Right lobe of liver (tissue), 6 donors: ENCODE results near the gene CNPY4. TPM values are rescaled to one million over a fixed set of nuclear protein-coding genes. Genes with fewer than 3 reads are reported as not detected.

Experiments
- ATAC-seq, 4 donors: fragments of 200-7000 bp; cut with Tn5 transposase; one replicate each; pipeline ENCODE4 v1.9.1; 2020; ENCODE audit warnings: mild to moderate bottlenecking in 4 of 4, moderate library complexity in 4 of 4
- DNase-seq, 3 donors: peaks; one replicate each; pipeline ENCODE4 v3.0.0-alpha.2; 2020
- H3K27ac ChIP-seq, 3 donors: fragments of 200-600 bp; one replicate each; pipeline ENCODE4 v1.8.0; 2022
- H3K27me3 ChIP-seq, 2 donors: fragments of 200-600 bp; one replicate each; pipeline ENCODE4 v1.8.0; 2022
- H3K36me3 ChIP-seq, 4 donors: fragments of 200-600 bp; sonication (generic) in 1 of 4; one replicate each; pipeline versions ENCODE4 v1.5.1 to v1.8.0; 2017 to 2022; ENCODE audit warnings: control low read depth in 1 of 4
- H3K4me1 ChIP-seq, 4 donors: fragments of 200-600 bp; sonication (generic) in 1 of 4; one replicate each; pipeline versions ENCODE4 v1.5.1 to v1.8.0; 2017 to 2022; ENCODE audit warnings: control low read depth in 1 of 4
- H3K4me3 ChIP-seq, 3 donors: fragments of 200-600 bp; one replicate each; pipeline ENCODE4 v1.8.0; 2022
- H3K9me3 ChIP-seq, 4 donors: fragments of 200-600 bp; sonication (generic) in 1 of 4; one replicate each; pipeline versions ENCODE4 v1.5.1 to v1.8.0; 2017 to 2022; ENCODE audit warnings: control low read depth in 1 of 4
- CTCF ChIP-seq, 4 donors: fragments of 200-600 bp in 3 of 4; fragments of 450-650 bp in 1 of 4; IDR thresholded peaks; one replicate each; pipeline versions ENCODE4 v1.5.1 to v1.8.0; 2016 to 2022; ENCODE audit warnings: antibody characterized with exemption in 4 of 4, mild to moderate bottlenecking in 2 of 4
- POLR2A ChIP-seq: fragments of 450-650 bp; IDR thresholded peaks from one replicate; pipeline ENCODE4 v1.6.1; 2017; ENCODE audit warnings: antibody characterized with exemption, mild to moderate bottlenecking
- WGBS: methylation state at CpG from one replicate; pipeline ENCODE4 v1.1.6; 2018; ENCODE audit warnings: low coverage, low lambda C conversion rate; ENCODE audit not compliant: insufficient coverage; ENCODE audit errors: missing lambda C conversion rate; 5-methylcytosine and 5-hydroxymethylcytosine counted together
- intact Hi-C, 2 donors: fragments of 100-400 bp; cut with DNase I; formaldehyde crosslinking; loops; one replicate each; pipeline versions ENCODE4 v1.11.2 to v1.14.1; 2022
- total RNA-seq, 6 experiments: library from RNA; depleted of rRNA in 2 of 6; stranded (reverse); fragments of >200 nt in 2 of 6; fragmentation: NEBNext Ultra II Directional in 3 of 6; extraction: Animal tissue kit (Norgen Biotek cat#: 25700) in 3 of 6; gene quantifications; one replicate each; pipeline versions ENCODE4 v1.1.0 to v1.2.4, GENCODE V29; 2016 to 2023
- donor health status: DM: no; HTN: yes; CAD: no.
- donor health status: DM: no; HTN: no; CAD: no.
- donor health status: DM: no; HTN: no; CAD: no.
- donor health status: DM: no; HTN: yes; CAD: no.
- donor health status: DM: no; HTN: yes; CAD: no.

CNPY4 gene
- total RNA-seq, 6 experiments from 2014 or later, result 2.9 to 4.9 (median 3.9) TPM

- H3K4me1 ChIP-seq, result peaks cover 0 to 26% (median 0%) of the 10 kb centered on the region in 4 donors
- TF ChIP-seq CTCF (IDR thresholded peaks at IDR 0.05) (no peak), POLR2A (no peak)
- no peaks in the 10 kb centered on the region for H3K27me3 ChIP-seq
- no peak for DNase-seq
- no peaks in the 10 kb centered on the region for H3K36me3 ChIP-seq
- H3K27ac ChIP-seq, result no peak overlapping the region
- peak overlapping the region in 1 of 3 donors; percentile 27 for H3K4me3 ChIP-seq
- H3K9me3 ChIP-seq, result no peaks in the 10 kb centered on the region
- 45% methylated on average over 7 of the region's 7 CpGs for WGBS
- no peak for ATAC-seq
- intact Hi-C loops, result loop anchor here (10.0 kb wide), 1 partner anchor 93 kb away; no protein-coding TSS in a partner anchor
Measured at GRCh38 chr7:100132126-100132525, 12.7 kb downstream of the CNPY4 start.

- no peak overlapping the region for H3K4me3 ChIP-seq
- intact Hi-C loops, result loop anchor here (10.0 kb wide), 1 partner anchor 92 kb away; no protein-coding TSS in a partner anchor
- H3K27ac ChIP-seq, result no peak overlapping the region
- no peaks in the 10 kb centered on the region for H3K27me3 ChIP-seq
- H3K9me3 ChIP-seq, result no peaks in the 10 kb centered on the region
- H3K4me1 ChIP-seq, result peaks cover 0 to 26% (median 0%) of the 10 kb centered on the region in 4 donors
- peak in 2 of 3 donors; percentile 67 to 68 for DNase-seq
- peak; percentile 77 to 83 (median 78) for ATAC-seq
- H3K36me3 ChIP-seq, result no peaks in the 10 kb centered on the region
- peak; percentile 84 to 85 (median 84) for TF ChIP-seq CTCF (IDR thresholded peaks at IDR 0.05)
- TF ChIP-seq POLR2A, result no peak
- WGBS, result 21% methylated on average over 3 of the region's 3 CpGs
Measured at GRCh38 chr7:100132697-100133151, 13.3 kb downstream of the CNPY4 start.

- Histone ChIP-seq H3K4me3 (no peak overlapping the region), H3K27me3 (no peaks in the 10 kb centered on the region), H3K27ac (no peak overlapping the region), H3K4me1 (peaks cover 0 to 17% (median 0%) of the 10 kb centered on the region in 4 donors), H3K9me3 (no peaks in the 10 kb centered on the region), H3K36me3 (no peaks in the 10 kb centered on the region)
- ATAC-seq, result no peak
- DNase-seq, result no peak
- TF ChIP-seq CTCF (IDR thresholded peaks at IDR 0.05) (no peak), POLR2A (no peak)
- 77% methylated on average over 13 of the region's 13 CpGs for WGBS
- intact Hi-C loops, result loop anchor here (10.0 kb wide), 1 partner anchor 87 kb away; no protein-coding TSS in a partner anchor
Measured at GRCh38 chr7:100137851-100138760, 18.7 kb downstream of the CNPY4 start.

GRCh38 chr7:100141555-100141949, 22.1 kb downstream of the CNPY4 start:
- intact Hi-C loops, result no loop called here
- Histone ChIP-seq H3K27ac (no peak overlapping the region), H3K27me3 (no peaks in the 10 kb centered on the region), H3K9me3 (no peaks in the 10 kb centered on the region), H3K4me3 (no peak overlapping the region), H3K4me1 (peaks cover 0 to 20% (median 0%) of the 10 kb centered on the region in 4 donors), H3K36me3 (no peaks in the 10 kb centered on the region)
- DNase-seq (no peak), ATAC-seq (peak in 2 of 4 donors; percentile 28 to 47)
- TF ChIP-seq POLR2A (no peak), CTCF (IDR thresholded peaks at IDR 0.05) (no peak)
- 48% methylated on average over 3 of the region's 3 CpGs for WGBS
